Frontal cortex (tissue), 4 donors: ENCODE results near the gene ATXN1. TPM values are rescaled to one million over a fixed set of nuclear protein-coding genes. Genes with fewer than 3 reads are reported as not detected.
"Not testable (repeated sequence)": the region's sequence is repeated elsewhere in the genome, so short reads cannot be mapped to it uniquely, and the experiment has no call there.

Experiments
- DNase-seq, 2 donors: peaks; one replicate each; pipeline ENCODE4 v3.0.0; 2012; ENCODE audit warnings: low spot score in 2 of 2
- FAIRE-seq: peaks from 2 replicates; lab custom pipeline; 2012; peaks lifted over from hg19 to GRCh38; lab: Jason Lieb, UNC
- total RNA-seq: library from RNA; depleted of rRNA; stranded (reverse); fragments of >200 nt; gene quantifications from one replicate; pipeline ENCODE4 v1.2.3, GENCODE V29; 2014
- donor health status: control.
- donor health status: control.
- donor health status: control.

ATXN1 gene
- total RNA-seq, 1 donor from 2014 or later: 52.2 TPM

DNA sequence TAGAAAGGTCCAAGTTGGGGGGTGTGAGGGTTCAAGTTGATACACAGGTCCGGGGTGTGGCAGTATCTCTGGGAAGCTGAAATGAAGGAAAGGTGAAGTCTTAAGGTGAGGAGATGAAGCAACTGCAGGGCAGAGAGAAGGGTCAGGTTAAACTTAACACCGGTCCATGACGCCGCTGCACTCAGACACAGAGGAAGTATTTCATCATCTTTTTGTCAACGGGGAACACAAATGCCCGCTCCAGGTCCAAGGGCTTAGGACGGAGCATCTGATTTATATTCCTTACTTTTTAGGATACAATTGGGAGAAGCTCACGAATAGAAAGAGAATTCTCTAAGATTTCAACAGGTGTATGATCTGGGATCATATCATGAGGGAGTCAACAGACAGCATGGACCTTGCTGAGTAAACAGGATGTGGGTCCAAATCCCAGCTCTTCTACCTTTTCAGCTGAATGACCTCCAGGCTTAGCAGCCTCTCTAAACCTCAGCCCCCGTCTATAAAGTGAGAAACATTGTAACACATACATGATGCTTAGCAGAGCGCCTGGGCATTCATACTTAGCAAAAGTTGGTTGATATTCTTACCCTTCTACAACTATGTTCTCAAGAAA, 197.5 kb downstream of the ATXN1 start:
- no peak for FAIRE-seq

DNA sequence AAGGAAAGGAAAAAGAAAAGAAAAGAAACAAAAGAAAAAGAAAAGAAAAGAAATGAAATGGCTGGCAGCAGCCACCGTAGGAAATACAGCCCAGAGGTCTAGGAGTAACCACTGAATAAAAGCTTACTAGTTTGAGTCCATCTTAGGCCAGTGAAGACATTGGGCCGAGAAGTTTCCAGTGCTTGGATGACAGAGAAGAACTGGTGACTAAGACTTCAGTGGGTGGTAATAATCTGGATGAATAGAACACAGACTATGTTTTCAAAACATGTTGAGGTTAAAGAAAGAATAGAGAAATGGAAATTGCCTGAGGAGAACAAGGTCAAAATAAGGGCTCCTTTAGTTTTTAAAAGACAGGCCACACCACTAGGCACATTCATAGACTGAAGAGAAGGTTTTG, 198.8 kb downstream of the ATXN1 start:
- DNase-seq: no peak
- no peak for FAIRE-seq

More for the DNA sequence above, 197.5 kb downstream of the ATXN1 start:
- DNase-seq: no peak

DNA sequence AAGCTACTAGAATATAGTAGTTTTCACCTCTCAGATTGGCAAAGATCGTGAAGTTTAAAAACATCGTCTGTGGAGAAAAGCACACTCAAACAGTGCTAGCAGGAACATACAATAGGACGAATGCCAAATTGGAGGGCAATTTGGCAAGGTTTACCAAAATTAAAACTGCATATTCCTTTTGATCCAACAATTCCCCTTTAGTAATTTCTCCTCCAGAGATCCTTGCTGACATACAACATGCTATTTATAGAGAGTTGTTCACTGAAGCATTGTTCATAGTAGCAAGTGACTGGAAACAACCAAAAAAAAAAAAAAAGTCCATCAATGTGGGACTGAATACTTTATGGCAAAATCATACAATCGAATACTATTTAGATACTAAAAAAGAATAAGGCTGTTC, 202.2 kb downstream of the ATXN1 start:
- peak; percentile 82 for FAIRE-seq
- DNase-seq: no peak

DNA sequence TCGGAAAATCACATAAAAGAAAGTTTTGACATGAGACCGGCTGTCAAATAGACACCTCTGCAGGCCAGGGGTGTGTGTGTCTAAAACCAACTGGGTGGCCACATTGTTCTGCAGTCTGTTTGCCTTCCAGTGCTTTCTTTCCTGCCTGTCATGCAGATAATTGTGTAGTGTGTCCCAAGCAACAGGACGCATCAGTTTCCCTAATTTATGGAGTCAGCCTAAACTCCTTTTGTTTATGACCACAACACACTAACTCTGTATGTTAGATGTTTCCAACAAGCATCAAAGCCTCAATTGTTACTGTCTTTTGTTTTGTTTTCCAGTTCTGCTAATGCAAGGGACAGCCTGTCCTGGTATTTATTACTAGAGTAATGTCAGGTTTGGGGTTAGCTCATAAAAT, 205.7 kb downstream of the ATXN1 start:
- no peak for DNase-seq
- FAIRE-seq: no peak

DNA sequence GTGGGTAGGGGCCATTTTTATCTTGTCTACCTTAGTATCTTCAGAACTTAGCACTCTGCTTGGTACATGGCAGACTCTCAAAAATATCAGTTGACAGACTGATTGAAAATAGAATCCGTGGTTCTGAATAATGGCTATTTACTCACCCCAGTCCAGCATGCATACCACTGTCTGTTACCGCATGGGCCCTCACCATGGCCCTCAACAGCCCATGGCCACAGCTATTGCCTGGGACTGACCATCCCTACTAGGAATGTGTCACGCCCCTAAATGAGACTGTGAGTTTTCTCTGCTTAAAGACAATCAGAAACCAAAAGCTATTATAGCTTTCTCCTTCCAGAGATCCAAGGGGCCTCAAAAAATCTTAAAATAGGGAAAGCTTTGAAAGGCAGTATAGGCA, 207.7 kb downstream of the ATXN1 start:
- FAIRE-seq (no peak), DNase-seq (no peak)

DNA sequence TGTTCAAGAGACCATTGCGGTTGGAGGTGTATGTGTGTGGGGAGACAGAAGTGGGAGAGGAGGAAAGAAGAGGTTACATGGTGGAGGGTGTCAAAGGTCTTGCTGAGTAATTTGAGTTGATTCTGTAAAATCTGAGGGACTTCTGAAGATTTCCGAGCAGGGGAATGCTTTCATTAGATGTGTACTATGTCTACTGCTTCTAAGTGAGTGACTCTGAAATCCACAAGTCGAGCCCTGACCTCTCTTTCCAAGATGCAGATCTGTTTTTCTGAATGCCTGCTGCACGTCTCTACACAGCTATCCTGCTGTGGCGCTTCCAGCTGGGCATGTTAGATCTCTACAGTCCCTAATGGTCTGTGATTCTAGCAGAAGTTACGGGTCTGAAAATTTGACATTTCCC, 209.8 kb downstream of the ATXN1 start:
- DNase-seq (no peak), FAIRE-seq (no peak)

DNA sequence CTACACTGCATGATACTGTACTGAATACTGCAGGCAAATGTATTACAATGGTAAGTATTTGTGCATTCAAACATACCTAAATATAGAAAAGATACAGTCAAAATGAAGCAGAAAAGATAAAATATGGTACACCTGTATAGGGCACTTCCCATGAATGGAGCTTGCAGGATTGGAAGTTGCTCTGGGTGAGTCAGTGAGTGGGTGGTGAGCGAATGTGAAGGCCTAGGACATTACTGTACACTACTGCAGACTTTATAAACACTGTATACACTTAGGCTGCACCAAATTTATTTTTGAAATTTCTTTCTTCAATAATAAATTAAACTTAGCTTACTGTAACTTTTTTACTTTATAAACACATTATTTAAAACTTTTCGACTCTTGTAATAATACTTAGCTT, 213.1 kb downstream of the ATXN1 start:
- no peak for DNase-seq
- peak; percentile 95 for FAIRE-seq

DNA sequence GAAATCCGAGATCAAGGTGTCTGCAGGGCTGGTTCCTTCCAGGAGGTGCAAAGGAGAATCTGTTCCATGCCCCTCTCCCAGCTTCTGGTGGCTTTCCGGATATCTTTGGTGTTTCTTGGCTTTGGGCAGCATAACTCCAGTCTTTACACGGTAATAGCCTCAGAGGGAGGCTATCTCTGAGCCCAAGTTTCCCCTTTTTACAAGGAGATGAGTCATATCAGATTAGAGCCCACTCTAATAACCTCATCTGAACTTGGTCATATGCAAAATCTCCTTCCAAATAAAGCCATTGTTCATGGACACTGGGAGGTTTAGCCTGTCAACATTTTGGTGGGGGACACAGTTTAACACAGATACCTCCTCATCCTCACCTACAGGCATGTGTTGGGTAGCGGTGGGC, 213.7 kb downstream of the ATXN1 start:
- FAIRE-seq: no peak
- no peak for DNase-seq

DNA sequence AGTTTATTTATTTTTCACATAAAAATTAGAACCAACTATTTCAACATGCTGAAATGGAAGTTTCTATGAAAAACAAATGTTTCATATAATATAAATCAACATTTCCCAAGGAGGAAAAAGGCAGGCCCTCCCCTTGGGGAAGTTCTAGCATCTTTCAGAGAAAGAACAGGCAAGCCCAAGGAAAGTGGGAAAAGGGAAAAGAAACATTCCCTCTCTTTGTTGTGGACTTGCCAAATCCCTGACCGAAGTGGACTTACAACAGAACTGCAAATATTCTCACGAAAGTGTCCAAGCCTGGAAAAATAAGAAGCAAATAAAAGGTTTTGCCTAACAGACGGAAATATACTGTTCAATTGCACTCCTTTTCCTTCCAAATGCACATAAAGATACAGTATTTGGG, 214.4 kb downstream of the ATXN1 start:
- FAIRE-seq: no peak
- DNase-seq: no peak

DNA sequence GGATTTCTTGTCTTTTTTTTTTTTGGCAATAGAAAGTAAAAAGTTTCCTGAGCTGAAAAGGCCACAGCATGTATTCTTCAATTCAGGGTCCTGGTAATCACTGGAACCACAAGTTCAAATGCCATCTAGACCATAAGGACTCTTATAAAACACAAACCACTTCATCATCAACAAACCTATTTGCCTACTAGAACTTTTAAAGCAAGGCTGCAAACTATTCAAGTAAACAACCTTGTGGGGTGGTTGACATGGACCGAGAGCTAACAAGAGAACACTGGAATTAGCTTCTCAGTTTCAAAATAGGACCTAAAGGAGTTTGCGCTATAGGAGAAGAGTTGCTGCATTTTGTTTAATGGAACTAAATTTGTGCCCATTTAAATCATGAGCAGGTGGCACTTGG, 215.9 kb downstream of the ATXN1 start:
- no peak for DNase-seq
- no peak for FAIRE-seq

DNA sequence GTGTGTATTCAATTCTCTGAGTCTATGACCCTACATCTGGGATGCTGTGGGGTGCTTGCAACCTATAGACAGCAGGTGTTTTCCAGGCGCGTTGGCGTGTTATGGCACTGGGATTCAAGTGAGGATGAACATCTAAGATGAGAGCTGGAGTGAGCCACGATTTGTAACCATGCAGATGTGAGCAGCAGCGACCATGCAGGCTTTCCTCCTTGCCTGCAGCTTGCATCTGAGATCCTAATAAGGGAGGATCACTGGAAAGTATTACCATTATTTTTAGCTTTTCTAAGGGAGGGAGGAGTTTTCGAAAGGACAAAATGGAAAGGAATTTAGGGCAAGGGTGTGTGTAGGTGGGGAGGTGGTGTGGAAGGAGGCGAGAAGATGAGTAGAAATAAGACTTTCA, 216.7 kb downstream of the ATXN1 start:
- no peak for DNase-seq
- FAIRE-seq: no peak

DNA sequence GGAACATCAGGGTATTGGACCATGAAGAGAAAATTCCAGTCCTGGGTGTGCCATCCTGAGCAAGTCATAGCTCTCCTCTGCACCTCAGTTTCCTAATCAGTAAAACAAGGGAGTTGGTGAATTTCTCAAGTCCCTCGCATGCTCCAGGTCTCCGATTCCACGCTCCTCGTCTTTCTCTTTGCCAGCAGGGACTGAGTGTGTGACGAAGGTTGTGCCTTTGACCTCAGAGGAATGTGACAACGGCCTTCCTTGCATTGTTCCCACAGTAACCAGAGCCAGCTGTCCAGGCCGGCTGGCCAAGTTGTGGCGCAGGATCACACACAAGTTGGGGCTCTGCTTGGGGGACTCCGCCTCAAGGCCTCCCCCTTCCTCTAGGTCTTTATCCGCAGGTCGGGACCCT, 217.3 kb downstream of the ATXN1 start:
- no peak for FAIRE-seq

DNA sequence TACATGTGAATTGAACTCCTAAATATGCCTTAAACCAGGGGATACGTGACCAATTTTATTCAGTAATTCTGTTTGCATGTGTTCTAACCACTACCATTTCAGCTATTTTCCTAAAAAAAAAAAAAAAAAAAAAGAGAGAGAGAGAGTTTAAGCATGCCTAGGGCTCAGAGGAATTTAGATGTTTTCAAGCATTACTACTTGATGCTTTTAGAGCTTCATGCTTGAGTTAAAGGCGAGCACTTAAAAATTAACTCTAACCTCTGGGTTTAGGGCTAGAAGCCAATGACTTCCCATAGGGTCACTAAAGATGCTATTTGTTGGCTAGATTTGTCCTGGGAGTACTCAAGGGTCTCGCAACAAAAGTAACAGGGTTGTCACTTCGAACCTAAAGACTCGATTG, 217.7 kb downstream of the ATXN1 start:
- no peak for DNase-seq
- no peak for FAIRE-seq

More for the DNA sequence above, 217.3 kb downstream of the ATXN1 start:
- DNase-seq: no peak

DNA sequence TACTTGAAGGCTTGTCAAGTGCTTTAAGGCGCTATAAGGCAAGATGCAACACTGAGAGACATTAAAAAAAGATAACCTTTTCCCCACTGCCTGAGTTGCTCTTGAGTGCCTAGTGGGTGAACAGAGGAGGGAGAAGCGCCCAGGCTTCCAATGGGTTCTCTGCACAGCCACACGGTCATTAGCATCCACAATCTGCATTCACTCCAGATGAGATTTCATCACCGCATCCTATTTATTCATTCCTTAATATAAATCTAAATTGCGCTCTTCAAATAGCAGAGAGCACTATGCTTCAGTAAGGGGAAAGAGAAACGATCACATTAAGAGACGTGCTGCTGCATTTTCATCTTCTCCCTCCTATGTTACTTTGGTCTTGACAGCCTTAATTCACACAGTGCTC, 219.2 kb downstream of the ATXN1 start:
- FAIRE-seq (no peak), DNase-seq (no peak)

DNA sequence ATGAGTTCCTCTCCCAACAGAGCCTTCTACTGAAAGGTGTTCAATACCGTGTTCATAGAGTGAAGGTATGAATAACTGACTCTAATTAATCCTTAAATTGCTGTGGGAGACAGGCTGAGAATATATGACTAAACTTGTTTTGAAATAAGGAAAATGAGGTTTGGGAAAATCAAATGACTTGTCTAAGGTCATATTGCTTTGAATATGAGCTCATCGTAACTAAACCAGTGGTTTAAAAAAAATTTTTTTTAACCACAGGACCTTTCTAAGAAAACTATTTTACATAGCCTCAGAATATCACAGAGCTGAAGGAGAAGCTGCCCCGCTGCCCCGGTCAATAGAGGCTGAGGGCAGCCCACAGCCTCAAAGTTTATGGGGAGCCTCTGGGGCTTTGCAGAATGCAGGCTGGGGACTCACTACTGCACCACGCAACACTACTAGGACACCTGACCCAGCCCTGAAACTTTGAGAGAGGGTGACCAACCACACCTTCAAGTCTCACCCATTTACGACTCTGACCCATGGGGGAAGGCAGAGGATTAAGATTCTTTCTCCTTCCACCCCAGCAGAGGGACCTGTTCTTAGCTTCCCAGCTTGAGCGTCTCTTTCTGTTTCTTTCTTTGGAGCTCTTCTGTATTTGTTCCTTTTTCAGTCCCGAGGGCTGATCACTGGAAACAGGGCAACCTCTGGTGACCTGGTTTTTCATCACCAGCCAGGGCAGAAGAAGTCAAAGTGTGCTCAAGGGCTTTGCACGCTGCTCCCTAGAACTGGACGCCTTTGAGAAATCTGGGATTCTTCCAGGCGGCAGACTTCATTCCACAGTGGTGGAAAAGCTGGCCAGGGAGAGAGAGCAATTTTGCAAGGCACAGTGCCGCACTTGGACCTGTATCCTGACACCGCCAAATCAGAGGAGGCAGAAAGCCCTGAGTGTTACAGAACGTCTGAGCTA, 220.2 kb downstream of the ATXN1 start:
- DNase-seq (no peak), FAIRE-seq (no peak)

DNA sequence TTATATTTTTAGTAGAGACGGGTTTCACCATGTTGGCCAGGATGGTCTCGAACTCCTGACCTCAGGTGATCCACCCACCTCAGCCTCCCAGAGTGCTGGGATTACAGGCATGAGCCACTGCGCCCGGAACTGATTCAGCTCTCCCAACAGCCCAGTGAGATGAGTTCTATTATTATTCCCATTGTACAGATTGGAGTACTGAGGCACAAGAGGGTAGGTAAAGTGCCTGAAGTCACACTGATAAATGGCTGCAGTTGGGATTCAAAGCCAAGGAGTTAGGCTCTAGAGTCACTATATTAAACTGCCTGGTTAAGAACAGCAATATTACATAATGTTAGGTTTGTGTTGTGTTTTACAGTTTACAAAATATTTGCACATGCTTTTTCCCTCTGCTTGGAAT, 220.9 kb downstream of the ATXN1 start:
- not testable (repeated sequence) for DNase-seq, FAIRE-seq

DNA sequence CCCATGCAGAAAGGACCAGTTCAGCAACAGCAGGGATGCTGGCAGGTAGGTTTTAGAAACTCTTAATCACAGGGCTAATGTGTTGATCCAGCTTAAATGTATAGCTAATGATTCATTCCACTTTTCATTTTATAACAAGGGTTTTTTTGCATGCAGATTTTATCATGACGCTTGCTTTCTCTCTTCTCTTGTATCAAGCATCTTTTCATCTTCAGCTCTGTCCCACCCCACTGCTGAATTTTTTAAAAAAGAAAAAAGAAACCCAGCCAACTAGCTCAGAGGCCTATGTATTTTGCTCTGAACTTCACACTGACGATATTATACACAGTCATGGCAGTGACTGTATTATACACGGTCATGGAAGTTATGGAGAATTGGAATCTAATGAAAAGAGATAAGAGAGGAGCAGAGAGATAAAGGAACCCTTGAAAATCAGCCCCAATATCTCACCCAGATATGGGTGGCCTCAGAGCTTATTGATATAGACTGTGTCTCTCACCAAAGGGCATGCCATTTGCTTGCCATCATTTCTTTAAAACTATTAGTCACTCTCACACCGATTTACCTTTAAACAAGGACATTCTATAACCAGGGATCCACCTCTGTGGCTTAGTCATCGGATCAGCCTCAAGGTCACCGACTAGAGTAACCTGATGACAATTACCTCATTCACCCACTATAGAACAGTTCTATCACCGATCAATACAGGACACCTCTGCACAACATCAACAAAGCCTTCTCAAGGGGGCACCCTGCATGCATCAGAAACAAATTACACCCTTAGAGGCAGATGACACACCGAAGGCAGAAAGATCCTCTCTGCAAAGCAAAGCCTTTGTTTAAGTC, 222.0 kb downstream of the ATXN1 start:
- DNase-seq (no peak), FAIRE-seq (no peak)

DNA sequence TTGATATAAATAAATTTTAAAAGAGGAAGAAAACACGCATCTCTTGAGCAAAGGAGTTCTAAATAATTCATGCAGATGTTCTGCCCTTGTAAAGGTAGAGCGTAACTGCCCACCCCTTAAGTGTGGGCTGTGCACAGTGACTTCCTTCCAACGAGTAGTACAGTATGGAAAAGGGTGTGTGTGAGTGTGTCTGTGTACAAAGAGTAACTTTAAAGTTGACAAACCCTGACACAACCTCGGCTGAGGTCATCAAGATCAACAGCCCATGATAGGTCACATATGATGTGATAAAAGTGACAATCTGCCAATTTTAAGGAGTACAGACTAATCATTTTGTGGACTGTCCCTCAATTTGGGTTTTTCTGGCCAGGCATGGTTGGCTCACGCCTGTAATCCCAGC, 225.7 kb downstream of the ATXN1 start:
- DNase-seq: no peak

DNA sequence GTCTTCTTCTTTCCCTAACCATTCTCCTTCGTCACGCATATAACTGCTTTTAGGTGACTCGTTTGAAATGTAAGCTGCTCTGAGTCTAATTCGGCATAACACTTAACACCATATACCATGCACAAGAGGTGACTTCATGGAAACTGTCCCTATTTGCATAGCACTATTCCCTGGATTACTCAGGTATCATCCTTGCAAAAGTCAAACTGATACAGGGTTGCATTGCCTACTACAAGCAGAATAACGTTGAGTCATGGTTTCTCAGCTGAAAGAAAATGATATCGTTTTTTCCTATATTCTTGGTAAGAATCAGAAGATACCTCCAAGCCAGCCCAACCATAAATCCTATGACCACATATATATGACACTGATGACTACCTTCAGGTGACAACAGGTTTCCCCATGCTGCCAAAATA, 227.5 kb downstream of the ATXN1 start:
- FAIRE-seq (no peak), DNase-seq (no peak)

More for the DNA sequence above, 225.7 kb downstream of the ATXN1 start:
- FAIRE-seq: no peak

DNA sequence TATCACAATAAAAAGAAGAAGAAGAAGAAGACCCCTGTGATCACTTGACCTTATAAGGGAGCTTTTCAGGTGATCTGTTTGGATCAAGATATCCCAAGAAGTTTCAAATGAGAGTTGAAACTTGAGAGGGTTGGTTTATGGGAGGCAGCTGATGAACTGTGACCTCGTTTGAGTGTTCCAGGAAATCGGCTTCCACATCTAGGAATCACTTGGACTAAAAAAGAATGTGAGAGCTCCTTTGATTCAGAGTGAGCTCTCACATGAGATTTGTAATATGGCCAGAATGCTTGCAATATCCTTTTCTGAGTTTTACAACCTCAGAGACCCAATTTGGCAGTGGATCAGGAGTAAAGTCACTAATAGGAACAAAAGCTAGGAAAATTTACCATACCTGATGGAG, 228.1 kb downstream of the ATXN1 start:
- DNase-seq (no peak), FAIRE-seq (no peak)
